OCI-LY7 (cell line): ENCODE measurements around the gene RGS7BP. TPM values are rescaled to one million over a fixed set of nuclear protein-coding genes. Genes with fewer than 3 reads are reported as not detected.

ENCODE experiments used
- BruUV-seq: library from RNA; stranded (reverse); fragments of 400-500 nt; replicated peaks from 2 replicates; lab custom pipeline; 2021; lab: Mats Ljungman, UMichigan
- CTCF ChIA-PET: fragments of 300-600 bp; sonication (Branson Sonifier 250); formaldehyde crosslinking; loops from one replicate; lab custom pipeline; 2022; ENCODE audit warnings: antibody characterized with exemption; ENCODE audit not compliant: unreplicated experiment; lab: Charles Lee
- POLR2A ChIA-PET: fragments of 300-600 bp; sonication (Branson Sonifier 250); formaldehyde crosslinking; loops from one replicate; lab custom pipeline; 2022; ENCODE audit warnings: antibody characterized with exemption; lab: Charles Lee
- DNase-seq: peaks from one replicate; pipeline ENCODE4 v3.0.0-alpha.2; 2015; ENCODE audit warnings: low spot score
- H2AFZ ChIP-seq: fragments of 200-600 bp; sonication (generic), shearing (Covaris generic); 2 replicates; pipeline ENCODE4 v1.6.1; 2014; ENCODE audit warnings: mild to moderate bottlenecking, antibody characterized with exemption, low read length, moderate library complexity
- H3K27ac ChIP-seq: fragments of 200-600 bp; sonication (generic); 2 replicates; pipeline ENCODE4 v1.5.1; 2014; ENCODE audit warnings: mixed run types, low read depth, mild to moderate bottlenecking, moderate library complexity, low read length, inconsistent platforms; ENCODE audit not compliant: poor library complexity, severe bottlenecking
- H3K36me3 ChIP-seq: fragments of 200-600 bp; sonication (generic); 2 replicates; pipeline ENCODE4 v1.6.1; 2014; ENCODE audit warnings: mild to moderate bottlenecking, antibody characterized with exemption, low read length, moderate library complexity, mixed read lengths; ENCODE audit not compliant: insufficient read depth
- H3K4me1 ChIP-seq: fragments of 200-600 bp; sonication (generic); 2 replicates; pipeline ENCODE4 v1.5.1; 2014; ENCODE audit warnings: mild to moderate bottlenecking, low read length; ENCODE audit not compliant: insufficient read depth, poor library complexity, severe bottlenecking
- H3K4me2 ChIP-seq: fragments of 200-600 bp; sonication (generic); 2 replicates; pipeline ENCODE4 v1.6.1; 2014; ENCODE audit warnings: mild to moderate bottlenecking, low read length
- H3K4me3 ChIP-seq: fragments of 200-600 bp; sonication (generic); 2 replicates; pipeline ENCODE4 v1.5.1; 2014; ENCODE audit warnings: mild to moderate bottlenecking, low read depth, low read length; ENCODE audit not compliant: poor library complexity, severe bottlenecking
- H3K79me2 ChIP-seq: fragments of 200-600 bp; sonication (generic); 2 replicates; pipeline ENCODE4 v1.6.1; 2016; ENCODE audit warnings: low read depth, mild to moderate bottlenecking, low read length, moderate library complexity, mixed read lengths; ENCODE audit not compliant: insufficient read depth
- H3K9me2 ChIP-seq: fragments of 200-600 bp; sonication (generic); 2 replicates; pipeline ENCODE4 v1.6.1; 2016; ENCODE audit warnings: mild to moderate bottlenecking, low read length, mixed read lengths; ENCODE audit not compliant: insufficient read depth
- H3K9me3 ChIP-seq: fragments of 200-600 bp; sonication (generic); 2 replicates; pipeline ENCODE4 v1.6.1; 2014; ENCODE audit warnings: mild to moderate bottlenecking, mixed run types, low read length, mixed read lengths
- H4K20me1 ChIP-seq: fragments of 200-600 bp; sonication (generic); 2 replicates; pipeline ENCODE4 v1.6.1; 2014; ENCODE audit warnings: mild to moderate bottlenecking, antibody characterized with exemption, low read length, moderate library complexity, mixed read lengths; ENCODE audit not compliant: insufficient read depth
- CTCF ChIP-seq: fragments of 200-600 bp; sonication (generic); conservative IDR thresholded peaks from 2 replicates; pipeline ENCODE4 v1.5.1; 2014; ENCODE audit warnings: mild to moderate bottlenecking, antibody characterized with exemption, low read length, moderate library complexity, mixed read lengths
- EZH2phosphoT487 ChIP-seq: fragments of 200-600 bp; sonication (generic); IDR thresholded peaks from 2 replicates; pipeline ENCODE4 v1.6.1; 2018; ENCODE audit warnings: low read depth, borderline replicate concordance, mild to moderate bottlenecking, mixed run types, antibody characterized with exemption, low read length, moderate library complexity, mixed read lengths
- intact Hi-C: fragments of 100-400 bp; cut with micrococcal nuclease; formaldehyde crosslinking; loops from one replicate; pipeline ENCODE4 v1.10.0; 2022; ENCODE audit not compliant: unreplicated experiment
- total RNA-seq, 2 experiments: library from RNA; depleted of rRNA in 1 of 2; stranded (reverse); fragments of >200 nt in 1 of 2; shearing (Covaris generic) in 1 of 2; gene quantifications; 2 replicates each; pipeline ENCODE4 v1.2.3, GENCODE V29; 2014 to 2022

Gene RGS7BP
- total RNA-seq, 2 experiments from 2014 or later, result not detected

- no peak for TF ChIP-seq EZH2phosphoT487
- TF ChIP-seq CTCF, result no peak
- H4K20me1 ChIP-seq, result no peaks in the 10 kb centered on the region
Measured at GRCh38 chr5:64649512-64649911, 143.7 kb downstream of the RGS7BP start.

GRCh38 chr5:64653766-64654560 lies 148.1 kb downstream of the RGS7BP start:
- H4K20me1 ChIP-seq, result no peaks in the 10 kb centered on the region
- H3K4me2 ChIP-seq, result no peak overlapping the region
- no TSS peak for BruUV-seq
- no peaks in the 10 kb centered on the region for H3K4me1 ChIP-seq
- no peak overlapping the region for H2AFZ ChIP-seq
- H3K9me3 ChIP-seq, result no peaks in the 10 kb centered on the region
- TF ChIP-seq EZH2phosphoT487 (no peak), CTCF (no peak)
- intact Hi-C loops, result no loop called here
- no peaks in the 10 kb centered on the region for H3K36me3 ChIP-seq
- ChIA-PET POLR2A (interaction anchor here (0.6 kb wide), 1 partner anchor 77 kb away, joined by 3 read pairs; no protein-coding TSS in a partner anchor), CTCF (no interaction called here)
- no peak overlapping the region for H3K27ac ChIP-seq
- no peak overlapping the region for H3K4me3 ChIP-seq
- DNase-seq, result no peak
- no peaks in the 10 kb centered on the region for H3K79me2 ChIP-seq
- no peaks in the 10 kb centered on the region for H3K9me2 ChIP-seq

More at GRCh38 chr5:64649512-64649911, 143.7 kb downstream of the RGS7BP start:
- CTCF ChIA-PET, result no interaction called here
- H3K4me1 ChIP-seq, result no peaks in the 10 kb centered on the region
- H2AFZ ChIP-seq, result no peak overlapping the region
- DNase-seq, result no peak
- no peaks in the 10 kb centered on the region for H3K9me3 ChIP-seq
- intact Hi-C loops, result no loop called here
- H3K27ac ChIP-seq, result no peak overlapping the region
- no peak overlapping the region for H3K4me3 ChIP-seq
- POLR2A ChIA-PET, result no interaction called here
- BruUV-seq, result no TSS peak
- no peaks in the 10 kb centered on the region for H3K9me2 ChIP-seq
- H3K79me2 ChIP-seq, result no peaks in the 10 kb centered on the region
- no peaks in the 10 kb centered on the region for H3K36me3 ChIP-seq
- H3K4me2 ChIP-seq, result no peak overlapping the region

GRCh38 chr5:64654561-64654938 lies 148.7 kb downstream of the RGS7BP start:
- no TSS peak for BruUV-seq
- H4K20me1 ChIP-seq, result no peaks in the 10 kb centered on the region
- no peak overlapping the region for H3K4me2 ChIP-seq
- H2AFZ ChIP-seq, result no peak overlapping the region
- DNase-seq, result no peak
- no peaks in the 10 kb centered on the region for H3K79me2 ChIP-seq
- H3K36me3 ChIP-seq, result no peaks in the 10 kb centered on the region
- no peak overlapping the region for H3K27ac ChIP-seq
- intact Hi-C loops, result no loop called here
- no peaks in the 10 kb centered on the region for H3K4me1 ChIP-seq
- H3K4me3 ChIP-seq, result no peak overlapping the region
- no peaks in the 10 kb centered on the region for H3K9me3 ChIP-seq
- POLR2A ChIA-PET, result no interaction called here
- TF ChIP-seq CTCF (no peak), EZH2phosphoT487 (no peak)
- CTCF ChIA-PET, result no interaction called here
- H3K9me2 ChIP-seq, result no peaks in the 10 kb centered on the region
